Endothelial cell of umbilical vein (primary cell): ENCODE data around the gene MRO. TPM values are rescaled to one million over a fixed set of nuclear protein-coding genes. Genes with fewer than 3 reads are reported as not detected.

ENCODE experiments used
- BruUV-seq: library from RNA; stranded (reverse); fragments of 400-500 nt; replicated peaks from 2 replicates; lab custom pipeline; 2021; lab: Mats Ljungman, UMichigan
- CTCF ChIA-PET: fragments of 300-600, 350-600 bp; sonication (Branson Sonifier 250); formaldehyde crosslinking; loops from one replicate; lab custom pipeline; 2021; ENCODE audit warnings: antibody characterized with exemption, inconsistent platforms; lab: Charles Lee
- POLR2A ChIA-PET: fragments of 300-600, 350-600 bp; sonication (Branson Sonifier 250); formaldehyde crosslinking; loops from one replicate; lab custom pipeline; 2021; ENCODE audit warnings: antibody characterized with exemption, inconsistent platforms; lab: Charles Lee
- DNase-seq: peaks from one replicate; pipeline ENCODE4 v3.0.0-alpha.2; 2011; ENCODE audit warnings: low read depth, low spot score
- FAIRE-seq: peaks from 2 replicates; lab custom pipeline; 2011; peaks lifted over from hg19 to GRCh38; lab: Jason Lieb, UNC
- H2AFZ ChIP-seq: 2 replicates; pipeline ENCODE4 v1.6.0; 2012; ENCODE audit warnings: low read depth, low read length, control low read depth, inconsistent platforms
- H3K27ac ChIP-seq: 2 replicates; pipeline ENCODE4 v1.5.1; 2011; ENCODE audit warnings: low read depth, mild to moderate bottlenecking, control low read depth, low read length, moderate library complexity; ENCODE audit not compliant: insufficient read depth
- H3K27me3 ChIP-seq, 2 experiments: 2 replicates each; pipeline versions ENCODE4 v1.6.0 to v1.6.1; 2011; ENCODE audit warnings: low read length in 2 of 2, mixed read lengths in 1 of 2; ENCODE audit not compliant: control insufficient read depth in 2 of 2, insufficient read depth in 2 of 2
- H3K36me3 ChIP-seq, 2 experiments: 2 replicates in 1 of 2; 3 replicates in 1 of 2; pipeline ENCODE4 v1.5.1; 2011; ENCODE audit warnings: low read length in 2 of 2, mild to moderate bottlenecking in 1 of 2, moderate library complexity in 1 of 2; ENCODE audit not compliant: control insufficient read depth in 2 of 2, insufficient read depth in 2 of 2; ENCODE audit errors: extremely low read depth in 1 of 2
- H3K4me1 ChIP-seq: 3 replicates; pipeline ENCODE4 v1.5.1; 2011; ENCODE audit warnings: mild to moderate bottlenecking, low read length; ENCODE audit not compliant: control insufficient read depth, insufficient read depth; ENCODE audit errors: extremely low read depth
- H3K4me2 ChIP-seq: 2 replicates; pipeline ENCODE4 v1.6.1; 2011; ENCODE audit warnings: low read length, control low read depth, mixed read lengths; ENCODE audit not compliant: insufficient read depth
- H3K4me3 ChIP-seq, 3 experiments: fragments of 200-600 bp in 1 of 3; sonication (generic), shearing (Covaris generic) in 1 of 3; replicated peaks in 1 of 3; 2 replicates each; pipeline ENCODE4 v1.5.1; 2011 to 2016; ENCODE audit warnings: control low read depth in 3 of 3, low read length in 3 of 3, mild to moderate bottlenecking in 2 of 3, inconsistent platforms in 1 of 3, low read depth in 1 of 3, moderate library complexity in 1 of 3; ENCODE audit not compliant: insufficient read depth in 1 of 3
- H3K79me2 ChIP-seq: 2 replicates; pipeline ENCODE4 v1.6.0; 2012; ENCODE audit warnings: low read length, inconsistent platforms; ENCODE audit not compliant: control insufficient read depth, insufficient read depth
- H3K9ac ChIP-seq: replicated peaks from 2 replicates; pipeline ENCODE3; 2011; ENCODE audit warnings: low read length, control low read depth; ENCODE audit not compliant: insufficient read depth; ENCODE audit errors: extremely low read depth
- H3K9me1 ChIP-seq: replicated peaks from 3 replicates; pipeline ENCODE4 v1.6.0; 2011; ENCODE audit warnings: mild to moderate bottlenecking, low read length; ENCODE audit not compliant: control insufficient read depth, insufficient read depth; ENCODE audit errors: extremely low read depth
- H3K9me3 ChIP-seq: replicated peaks from 2 replicates; pipeline ENCODE4 v1.5.1; 2012; ENCODE audit warnings: low read length, inconsistent platforms; ENCODE audit not compliant: control insufficient read depth, insufficient read depth
- H4K20me1 ChIP-seq: replicated peaks from 2 replicates; pipeline ENCODE3; 2011; ENCODE audit warnings: mild to moderate bottlenecking, low read length; ENCODE audit not compliant: control insufficient read depth, insufficient read depth; ENCODE audit errors: extremely low read depth
- EZH2 ChIP-seq: IDR thresholded peaks from 2 replicates; pipeline ENCODE4 v1.6.1; 2012; ENCODE audit warnings: borderline replicate concordance, low read depth, mild to moderate bottlenecking, moderate library complexity, low read length, inconsistent platforms; ENCODE audit not compliant: severe bottlenecking
- FOS ChIP-seq: IDR thresholded peaks from 2 replicates; pipeline ENCODE4 v1.6.1; 2011; ENCODE audit warnings: mild to moderate bottlenecking, low read length, moderate library complexity, borderline replicate concordance; ENCODE audit not compliant: insufficient read depth
- GATA2 ChIP-seq: IDR thresholded peaks from 2 replicates; pipeline ENCODE4 v1.7.0; 2011; ENCODE audit warnings: low read depth, mild to moderate bottlenecking, moderate library complexity, mixed read lengths, low read length; ENCODE audit not compliant: insufficient read length, insufficient read depth
- MYC ChIP-seq: IDR thresholded peaks from one replicate; pipeline ENCODE4 v1.6.1; 2011; ENCODE audit warnings: mild to moderate bottlenecking, low read depth, low read length
- POLR2A ChIP-seq: IDR thresholded peaks from 2 replicates; pipeline ENCODE4 v1.6.1; 2012; ENCODE audit warnings: low read depth, mild to moderate bottlenecking, control low read depth, low read length
- dilution Hi-C: fragments of 300-500 bp; cut with MboI; formaldehyde crosslinking; loops from one replicate; pipeline ENCODE4 v1.15.0; 2019; ENCODE audit warnings: low sequenced_read_pairs; ENCODE audit not compliant: extremely low pct_ligation_motif_present
- intact Hi-C: fragments of 100-400 bp; cut with micrococcal nuclease; formaldehyde crosslinking; loops from one replicate; pipeline ENCODE4 v1.10.0; 2022
- polyA plus RNA-seq, 4 experiments: library from polyadenylated mRNA; depleted of rRNA in 3 of 4; stranded (reverse) in 3 of 4; unstranded in 1 of 4; fragments of >200 nt; gene quantifications; 2 replicates each; pipeline versions ENCODE4 v1.2.1 to v1.2.3, GENCODE V29; 2011 to 2012; ENCODE audit warnings: missing spikeins in 1 of 4
- total RNA-seq: library from RNA; stranded (reverse); gene quantifications from 2 replicates; pipeline ENCODE4 v1.2.3, GENCODE V29; 2021
- TF ChIP-seq, protein P1 (sequence below), 2 donors: IDR thresholded peaks; 1 replicate in 1 of 2; 2 replicates in 1 of 2; pipeline ENCODE4 v1.5.1; 2011; ENCODE audit warnings: low read length in 2 of 2, mild to moderate bottlenecking in 2 of 2, moderate library complexity in 2 of 2, control low read depth in 1 of 2, inconsistent platforms in 1 of 2, low read depth in 1 of 2; ENCODE audit not compliant: insufficient read depth in 1 of 2; ENCODE audit errors: extremely low read depth in 1 of 2

MRO gene
- total and polyA plus RNA-seq, 2 donors (not counting 3 experiments of a cell fraction or from before 2014, with no cell fraction given): not detected

DNA sequence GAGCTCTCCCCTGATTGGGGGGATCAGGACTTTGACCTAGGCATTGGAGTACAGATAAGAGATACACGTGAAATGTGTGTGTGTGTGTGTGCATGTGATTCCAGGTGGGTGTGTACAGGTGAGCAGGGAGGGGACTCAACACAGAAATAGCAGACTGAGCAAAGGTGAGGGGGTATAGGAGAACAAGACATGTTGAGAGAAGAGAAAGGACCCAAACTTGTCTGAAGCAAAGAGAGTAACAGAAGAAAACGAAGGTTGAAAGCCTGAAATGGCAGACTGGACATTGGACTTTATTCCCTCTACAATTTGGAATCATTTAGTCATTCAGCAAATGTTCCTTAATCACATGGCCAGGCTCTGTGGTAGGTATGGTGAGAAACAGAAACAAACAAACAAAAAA, 23.3 kb downstream of the MRO start:
- BruUV-seq: no TSS peak
- intact Hi-C loops (no loop called here), dilution Hi-C loops (no loop called here)
- FAIRE-seq: no peak
- H3K27me3 ChIP-seq: no peaks in the 10 kb centered on the region
- no peak overlapping the region for H3K27ac ChIP-seq
- TF ChIP-seq, protein P1, sequence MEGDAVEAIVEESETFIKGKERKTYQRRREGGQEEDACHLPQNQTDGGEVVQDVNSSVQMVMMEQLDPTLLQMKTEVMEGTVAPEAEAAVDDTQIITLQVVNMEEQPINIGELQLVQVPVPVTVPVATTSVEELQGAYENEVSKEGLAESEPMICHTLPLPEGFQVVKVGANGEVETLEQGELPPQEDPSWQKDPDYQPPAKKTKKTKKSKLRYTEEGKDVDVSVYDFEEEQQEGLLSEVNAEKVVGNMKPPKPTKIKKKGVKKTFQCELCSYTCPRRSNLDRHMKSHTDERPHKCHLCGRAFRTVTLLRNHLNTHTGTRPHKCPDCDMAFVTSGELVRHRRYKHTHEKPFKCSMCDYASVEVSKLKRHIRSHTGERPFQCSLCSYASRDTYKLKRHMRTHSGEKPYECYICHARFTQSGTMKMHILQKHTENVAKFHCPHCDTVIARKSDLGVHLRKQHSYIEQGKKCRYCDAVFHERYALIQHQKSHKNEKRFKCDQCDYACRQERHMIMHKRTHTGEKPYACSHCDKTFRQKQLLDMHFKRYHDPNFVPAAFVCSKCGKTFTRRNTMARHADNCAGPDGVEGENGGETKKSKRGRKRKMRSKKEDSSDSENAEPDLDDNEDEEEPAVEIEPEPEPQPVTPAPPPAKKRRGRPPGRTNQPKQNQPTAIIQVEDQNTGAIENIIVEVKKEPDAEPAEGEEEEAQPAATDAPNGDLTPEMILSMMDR (IDR thresholded peaks at IDR 0.05; ENCODE audit: extremely low read depth in 1 of 2, insufficient read depth in 1 of 2, low read depth in 1 of 2, low read length in 2 of 2): no peak
- no peak for TF ChIP-seq FOS
- TF ChIP-seq GATA2: no peak
- no peak for TF ChIP-seq POLR2A
- no peak for TF ChIP-seq EZH2
- no peak for TF ChIP-seq MYC
- H3K4me3 ChIP-seq: no peak overlapping the region
- CTCF ChIA-PET: no interaction called here
- no peaks in the 10 kb centered on the region for H3K36me3 ChIP-seq
- H3K4me1 ChIP-seq: no peaks in the 10 kb centered on the region
- no peaks in the 10 kb centered on the region for H4K20me1 ChIP-seq
- H3K9ac ChIP-seq: no peak overlapping the region
- no peak for DNase-seq
- no peak overlapping the region for H2AFZ ChIP-seq
- no peaks in the 10 kb centered on the region for H3K9me3 ChIP-seq
- no peaks in the 10 kb centered on the region for H3K79me2 ChIP-seq
- POLR2A ChIA-PET: no interaction called here
- H3K4me2 ChIP-seq: no peak overlapping the region
- no peaks in the 10 kb centered on the region for H3K9me1 ChIP-seq
